22Rv1 (cell line): ENCODE measurements around the gene COL16A1.

Source experiments
- ZFX ChIP-seq: fragments of 450-650 bp; IDR thresholded peaks from 2 replicates; pipeline ENCODE4 v1.6.1; 2017; ENCODE audit warnings: antibody characterized with exemption, borderline replicate concordance
- TF ChIP-seq, protein P1 (sequence below): fragments of 450-650 bp; IDR thresholded peaks from 2 replicates; pipeline ENCODE4 v1.5.1; 2017; ENCODE audit warnings: mild to moderate bottlenecking

DNA sequence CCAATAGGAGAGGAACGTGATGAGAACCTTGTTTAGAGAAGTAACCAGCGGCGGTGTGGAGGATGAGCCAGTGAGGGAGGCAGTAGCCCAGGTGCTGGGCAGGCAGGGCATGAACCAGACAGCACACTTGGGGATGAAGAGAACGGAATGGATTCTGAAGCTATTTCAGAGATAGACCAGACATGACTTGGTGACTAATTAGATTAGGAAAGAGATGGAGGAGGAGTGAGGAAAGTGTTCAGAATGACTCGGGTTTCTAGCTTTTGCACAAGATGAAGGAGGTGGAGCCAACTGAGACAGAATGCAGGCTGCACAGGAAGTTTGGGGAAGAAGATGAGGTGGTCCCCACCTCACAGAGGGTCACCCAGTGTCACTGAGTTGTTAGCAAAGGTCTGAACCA lies 64.3 kb downstream of the COL16A1 start:
- TF ChIP-seq, protein P1, sequence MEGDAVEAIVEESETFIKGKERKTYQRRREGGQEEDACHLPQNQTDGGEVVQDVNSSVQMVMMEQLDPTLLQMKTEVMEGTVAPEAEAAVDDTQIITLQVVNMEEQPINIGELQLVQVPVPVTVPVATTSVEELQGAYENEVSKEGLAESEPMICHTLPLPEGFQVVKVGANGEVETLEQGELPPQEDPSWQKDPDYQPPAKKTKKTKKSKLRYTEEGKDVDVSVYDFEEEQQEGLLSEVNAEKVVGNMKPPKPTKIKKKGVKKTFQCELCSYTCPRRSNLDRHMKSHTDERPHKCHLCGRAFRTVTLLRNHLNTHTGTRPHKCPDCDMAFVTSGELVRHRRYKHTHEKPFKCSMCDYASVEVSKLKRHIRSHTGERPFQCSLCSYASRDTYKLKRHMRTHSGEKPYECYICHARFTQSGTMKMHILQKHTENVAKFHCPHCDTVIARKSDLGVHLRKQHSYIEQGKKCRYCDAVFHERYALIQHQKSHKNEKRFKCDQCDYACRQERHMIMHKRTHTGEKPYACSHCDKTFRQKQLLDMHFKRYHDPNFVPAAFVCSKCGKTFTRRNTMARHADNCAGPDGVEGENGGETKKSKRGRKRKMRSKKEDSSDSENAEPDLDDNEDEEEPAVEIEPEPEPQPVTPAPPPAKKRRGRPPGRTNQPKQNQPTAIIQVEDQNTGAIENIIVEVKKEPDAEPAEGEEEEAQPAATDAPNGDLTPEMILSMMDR, result no peak
- no peak for TF ChIP-seq ZFX
